Liver (tissue), 3 donors: ENCODE data around the gene ATP5F1D.

Source experiments
- CTCF ChIP-seq: fragments of 150-350 bp; IDR thresholded peaks from 2 replicates; pipeline ENCODE4 v1.5.1; 2017; ENCODE audit warnings: improper control_type of control experiment, low read depth, low read length; ENCODE audit not compliant: missing input control
- EGR1 ChIP-seq, 2 donors: IDR thresholded peaks; 2 replicates each; pipeline ENCODE4 v1.6.1; 2016 to 2018; ENCODE audit warnings: antibody characterized with exemption in 2 of 2, low read depth in 2 of 2
- HNF4A ChIP-seq, 2 donors: conservative IDR thresholded peaks; 2 replicates each; pipeline ENCODE4 v1.6.1; 2016; ENCODE audit warnings: antibody characterized with exemption in 2 of 2, mild to moderate bottlenecking in 2 of 2
- HNF4G ChIP-seq: IDR thresholded peaks from 2 replicates; pipeline ENCODE4 v1.6.1; 2016; ENCODE audit warnings: antibody characterized with exemption
- SP1 ChIP-seq: IDR thresholded peaks from 2 replicates; pipeline ENCODE4 v1.6.1; 2018; ENCODE audit warnings: antibody characterized with exemption, mild to moderate bottlenecking
- TAF1 ChIP-seq: conservative IDR thresholded peaks from 2 replicates; pipeline ENCODE4 v1.6.1; 2016; ENCODE audit warnings: antibody characterized with exemption, mild to moderate bottlenecking
- YY1 ChIP-seq: IDR thresholded peaks from 2 replicates; pipeline ENCODE4 v1.6.1; 2016; ENCODE audit warnings: antibody characterized with exemption, mild to moderate bottlenecking
- TF ChIP-seq, protein P1 (sequence below): IDR thresholded peaks from 2 replicates; pipeline ENCODE4 v1.6.1; 2016; ENCODE audit warnings: antibody characterized with exemption, mild to moderate bottlenecking
- TF ChIP-seq, protein P2 (sequence below): IDR thresholded peaks from 2 replicates; pipeline ENCODE4 v1.6.1; 2016; ENCODE audit warnings: antibody characterized with exemption
- donor health status: healthy.
- donor health status: healthy.

GRCh38 chr19:1290196-1290702 is 48.7 kb downstream of the ATP5F1D start:
- TF ChIP-seq CTCF (no peak), SP1 (no peak), HNF4A (conservative IDR thresholded peaks at IDR 0.05) (no peak), EGR1 (IDR thresholded peaks at IDR 0.05; ENCODE audit: low read depth in 2 of 2) (no peak), TAF1 (no peak), YY1 (no peak), HNF4G (no peak)
- TF ChIP-seq, protein P1, sequence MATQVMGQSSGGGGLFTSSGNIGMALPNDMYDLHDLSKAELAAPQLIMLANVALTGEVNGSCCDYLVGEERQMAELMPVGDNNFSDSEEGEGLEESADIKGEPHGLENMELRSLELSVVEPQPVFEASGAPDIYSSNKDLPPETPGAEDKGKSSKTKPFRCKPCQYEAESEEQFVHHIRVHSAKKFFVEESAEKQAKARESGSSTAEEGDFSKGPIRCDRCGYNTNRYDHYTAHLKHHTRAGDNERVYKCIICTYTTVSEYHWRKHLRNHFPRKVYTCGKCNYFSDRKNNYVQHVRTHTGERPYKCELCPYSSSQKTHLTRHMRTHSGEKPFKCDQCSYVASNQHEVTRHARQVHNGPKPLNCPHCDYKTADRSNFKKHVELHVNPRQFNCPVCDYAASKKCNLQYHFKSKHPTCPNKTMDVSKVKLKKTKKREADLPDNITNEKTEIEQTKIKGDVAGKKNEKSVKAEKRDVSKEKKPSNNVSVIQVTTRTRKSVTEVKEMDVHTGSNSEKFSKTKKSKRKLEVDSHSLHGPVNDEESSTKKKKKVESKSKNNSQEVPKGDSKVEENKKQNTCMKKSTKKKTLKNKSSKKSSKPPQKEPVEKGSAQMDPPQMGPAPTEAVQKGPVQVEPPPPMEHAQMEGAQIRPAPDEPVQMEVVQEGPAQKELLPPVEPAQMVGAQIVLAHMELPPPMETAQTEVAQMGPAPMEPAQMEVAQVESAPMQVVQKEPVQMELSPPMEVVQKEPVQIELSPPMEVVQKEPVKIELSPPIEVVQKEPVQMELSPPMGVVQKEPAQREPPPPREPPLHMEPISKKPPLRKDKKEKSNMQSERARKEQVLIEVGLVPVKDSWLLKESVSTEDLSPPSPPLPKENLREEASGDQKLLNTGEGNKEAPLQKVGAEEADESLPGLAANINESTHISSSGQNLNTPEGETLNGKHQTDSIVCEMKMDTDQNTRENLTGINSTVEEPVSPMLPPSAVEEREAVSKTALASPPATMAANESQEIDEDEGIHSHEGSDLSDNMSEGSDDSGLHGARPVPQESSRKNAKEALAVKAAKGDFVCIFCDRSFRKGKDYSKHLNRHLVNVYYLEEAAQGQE: no peak
- TF ChIP-seq, protein P2, sequence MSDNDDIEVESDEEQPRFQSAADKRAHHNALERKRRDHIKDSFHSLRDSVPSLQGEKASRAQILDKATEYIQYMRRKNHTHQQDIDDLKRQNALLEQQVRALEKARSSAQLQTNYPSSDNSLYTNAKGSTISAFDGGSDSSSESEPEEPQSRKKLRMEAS: no peak
